Tibial nerve (tissue), 4 donors: ENCODE measurements around the gene ACBD3. TPM values are rescaled to one million over a fixed set of nuclear protein-coding genes. Genes with fewer than 3 reads are reported as not detected.

ENCODE experiments used
- DNase-seq, 2 donors: peaks; one replicate each; pipeline ENCODE4 v3.0.0-alpha.2; 2019; ENCODE audit warnings: low spot score in 2 of 2
- H3K27ac ChIP-seq, 4 donors: fragments of 200-600 bp; sonication (generic) in 3 of 4; one replicate each; pipeline ENCODE4 v1.5.1; 2017 to 2019; ENCODE audit warnings: mild to moderate bottlenecking in 1 of 4
- H3K27me3 ChIP-seq, 2 donors: fragments of 200-600 bp; sonication (generic) in 1 of 2; one replicate each; pipeline versions ENCODE4 v1.5.1 to v1.6.0; 2017 to 2019
- H3K36me3 ChIP-seq, 3 donors: fragments of 200-600 bp; sonication (generic); one replicate each; pipeline ENCODE4 v1.5.1; 2018 to 2019
- H3K4me1 ChIP-seq, 4 donors: fragments of 200-600 bp; sonication (generic) in 3 of 4; one replicate each; pipeline ENCODE4 v1.5.1; 2017 to 2019
- H3K4me3 ChIP-seq, 4 donors: fragments of 200-600 bp; sonication (generic) in 3 of 4; one replicate each; pipeline ENCODE4 v1.5.1; 2017 to 2019; ENCODE audit warnings: mild to moderate bottlenecking in 1 of 4, moderate library complexity in 1 of 4
- H3K9me3 ChIP-seq, 4 donors: fragments of 200-600 bp; sonication (generic) in 3 of 4; one replicate each; pipeline ENCODE4 v1.5.1; 2017 to 2019
- CTCF ChIP-seq, 5 experiments: fragments of 200-600 bp in 3 of 5; fragments of 450-650 bp in 2 of 5; sonication (generic) in 3 of 5; IDR thresholded peaks; one replicate each; pipeline ENCODE4 v1.5.1; 2016 to 2019; ENCODE audit warnings: antibody characterized with exemption in 5 of 5, mild to moderate bottlenecking in 3 of 5, moderate library complexity in 2 of 5
- EP300 ChIP-seq, 2 donors: sonication (generic); formaldehyde crosslinking; IDR thresholded peaks; one replicate each; pipeline ENCODE4 v1.6.1; 2017; ENCODE audit warnings: antibody characterized with exemption in 2 of 2, mild to moderate bottlenecking in 1 of 2
- POLR2A ChIP-seq, 2 donors: fragments of 450-650 bp; IDR thresholded peaks; one replicate each; pipeline ENCODE4 v1.6.1; 2017; ENCODE audit warnings: antibody characterized with exemption in 2 of 2, mild to moderate bottlenecking in 2 of 2, moderate library complexity in 2 of 2
- WGBS, 2 donors: methylation state at CpG; one replicate each; pipeline ENCODE4 v1.1.5; 2018; 5-methylcytosine and 5-hydroxymethylcytosine counted together
- total RNA-seq, 4 donors: library from RNA; depleted of rRNA; stranded (reverse); fragments of >200 nt; gene quantifications; one replicate each; pipeline ENCODE4 v1.1.0, GENCODE V29; 2016

Gene ACBD3
- total RNA-seq, 4 donors from 2014 or later, result 41.4 to 54.9 (median 45.4) TPM

GRCh38 chr1:226134170-226135058 lies 52.1 kb downstream of the ACBD3 start:
- 64 to 70% methylated on average over 15 to 16 of the region's 16 CpGs for WGBS, 2 donors
- Histone ChIP-seq H3K36me3 (no peaks in the 10 kb centered on the region), H3K4me3 (no peak overlapping the region), H3K27me3 (no peaks in the 10 kb centered on the region), H3K27ac (no peak overlapping the region), H3K9me3 (no peaks in the 10 kb centered on the region), H3K4me1 (peaks cover 0 to 19% (median 8%) of the 10 kb centered on the region in 4 donors)
- no peak for DNase-seq
- TF ChIP-seq POLR2A (IDR thresholded peaks at IDR 0.05) (no peak), CTCF (IDR thresholded peaks at IDR 0.05) (no peak), EP300 (IDR thresholded peaks at IDR 0.05) (no peak)

GRCh38 chr1:226133504-226134123 lies 52.9 kb downstream of the ACBD3 start:
- no peaks in the 10 kb centered on the region for H3K9me3 ChIP-seq
- H3K27ac ChIP-seq, result no peak overlapping the region
- H3K27me3 ChIP-seq, result no peaks in the 10 kb centered on the region
- TF ChIP-seq POLR2A (IDR thresholded peaks at IDR 0.05) (no peak), EP300 (IDR thresholded peaks at IDR 0.05) (no peak), CTCF (IDR thresholded peaks at IDR 0.05) (no peak)
- H3K36me3 ChIP-seq, result no peaks in the 10 kb centered on the region
- DNase-seq, result no peak
- peaks cover 0 to 19% (median 8%) of the 10 kb centered on the region in 4 donors for H3K4me1 ChIP-seq
- 78 to 85% methylated on average over 6 of the region's 6 CpGs for WGBS, 2 donors
- H3K4me3 ChIP-seq, result no peak overlapping the region

GRCh38 chr1:226132728-226133503 lies 53.6 kb downstream of the ACBD3 start:
- no peak overlapping the region for H3K27ac ChIP-seq
- H3K36me3 ChIP-seq, result no peaks in the 10 kb centered on the region
- peaks cover 0 to 19% (median 9%) of the 10 kb centered on the region in 4 donors for H3K4me1 ChIP-seq
- no peak overlapping the region for H3K4me3 ChIP-seq
- DNase-seq, result no peak
- TF ChIP-seq EP300 (IDR thresholded peaks at IDR 0.05) (no peak), CTCF (IDR thresholded peaks at IDR 0.05) (no peak), POLR2A (IDR thresholded peaks at IDR 0.05) (no peak)
- no peaks in the 10 kb centered on the region for H3K9me3 ChIP-seq
- 61 to 68% methylated on average over 17 of the region's 17 CpGs for WGBS, 2 donors
- peaks cover 0 to 3% of the 10 kb centered on the region in 2 donors for H3K27me3 ChIP-seq

GRCh38 chr1:226131639-226132038 lies 54.9 kb downstream of the ACBD3 start:
- Histone ChIP-seq H3K27ac (no peak overlapping the region), H3K4me3 (no peak overlapping the region), H3K27me3 (peaks cover 0 to 3% of the 10 kb centered on the region in 2 donors), H3K4me1 (peaks cover 0 to 28% (median 9%) of the 10 kb centered on the region in 4 donors), H3K36me3 (no peaks in the 10 kb centered on the region), H3K9me3 (no peaks in the 10 kb centered on the region)
- WGBS, 2 donors, result 95 to 98% methylated on average over 5 of the region's 5 CpGs
- no peak for DNase-seq
- no peak for TF ChIP-seq POLR2A (IDR thresholded peaks at IDR 0.05)

GRCh38 chr1:226129230-226129629 lies 57.3 kb downstream of the ACBD3 start:
- Histone ChIP-seq H3K27ac (no peak overlapping the region), H3K36me3 (no peaks in the 10 kb centered on the region), H3K9me3 (no peaks in the 10 kb centered on the region), H3K4me1 (peaks cover 0 to 21% (median 5%) of the 10 kb centered on the region in 4 donors), H3K27me3 (peaks cover 0 to 3% of the 10 kb centered on the region in 2 donors), H3K4me3 (no peak overlapping the region)
- no peak for TF ChIP-seq EP300 (IDR thresholded peaks at IDR 0.05)
- no peak for DNase-seq
- WGBS, 2 donors, result 100% methylated on average over 2 of the region's 2 CpGs
